Measurements from ENCODE around the gene PIAS2.
"Not testable (repeated sequence)": the region's sequence is repeated elsewhere in the genome, so short reads cannot be mapped to it uniquely, and the experiment has no call there.

Gene PIAS2

GRCh38 chr18:46831434-46831833 lies 85.9 kb downstream of the PIAS2 start:
- no peak for DNase-seq

- DNase-seq, result no peak
Measured at GRCh38 chr18:46830633-46831032, 86.7 kb downstream of the PIAS2 start.

- no peak for DNase-seq
Measured at GRCh38 chr18:46829947-46830346, 87.4 kb downstream of the PIAS2 start.

DNA sequence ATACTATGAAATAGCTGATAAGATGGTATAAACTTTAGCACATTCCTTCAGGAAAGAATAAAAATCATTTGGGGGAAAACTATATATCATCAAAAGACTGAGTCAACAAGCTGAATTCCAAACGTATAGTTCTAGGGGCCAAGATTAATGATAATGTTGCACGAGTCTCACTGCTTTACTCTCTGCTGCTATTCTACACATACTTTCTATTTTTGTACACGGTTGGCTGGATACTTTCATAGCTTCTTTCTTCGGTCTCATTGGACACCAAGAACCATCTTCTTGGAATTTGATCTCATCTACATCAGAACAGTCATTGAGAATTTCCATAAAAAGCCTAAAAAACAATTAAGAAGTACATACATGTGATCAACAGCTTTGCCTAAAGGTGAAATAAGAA lies 87.8 kb downstream of the PIAS2 start:
- DNase-seq, result no peak

DNA sequence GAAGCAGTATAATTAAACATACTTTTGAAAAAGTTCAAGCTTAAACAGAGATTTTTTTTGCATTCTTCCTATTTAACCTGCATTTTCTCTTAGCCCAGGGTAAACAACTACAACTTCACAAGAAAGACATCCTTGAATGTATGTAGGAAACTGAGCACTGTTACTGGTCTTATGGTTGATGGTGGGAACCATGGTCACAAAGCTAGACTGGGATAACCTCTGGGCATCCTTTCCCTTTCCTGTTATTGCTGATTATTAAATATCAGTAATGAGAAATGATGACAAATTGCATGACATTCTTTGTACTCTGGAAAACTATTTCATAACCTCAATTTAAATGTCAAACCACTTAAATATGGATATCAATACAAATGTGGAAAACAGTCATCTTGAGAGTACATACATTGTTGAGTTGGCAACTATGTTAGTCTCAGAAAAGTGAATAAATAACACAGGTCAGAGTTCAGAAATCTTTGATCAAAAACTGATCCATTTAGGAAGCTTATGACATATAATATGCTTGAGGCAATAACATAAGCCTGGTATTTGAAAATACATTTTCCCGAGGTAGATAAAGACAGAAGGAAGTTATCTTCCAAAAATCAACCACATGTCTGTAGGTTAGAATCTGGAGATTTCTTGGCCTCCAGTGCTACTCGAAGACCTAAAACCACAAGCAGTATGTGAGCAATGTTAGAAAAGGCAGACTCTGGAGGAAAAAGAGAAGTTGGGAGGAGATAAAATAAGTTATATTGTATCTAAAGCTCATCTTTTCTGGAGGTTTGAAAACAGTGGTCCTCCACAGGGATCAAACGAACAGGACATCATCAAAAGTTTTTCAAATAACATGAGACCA lies 95.2 kb downstream of the PIAS2 start:
- no peak for DNase-seq

DNA sequence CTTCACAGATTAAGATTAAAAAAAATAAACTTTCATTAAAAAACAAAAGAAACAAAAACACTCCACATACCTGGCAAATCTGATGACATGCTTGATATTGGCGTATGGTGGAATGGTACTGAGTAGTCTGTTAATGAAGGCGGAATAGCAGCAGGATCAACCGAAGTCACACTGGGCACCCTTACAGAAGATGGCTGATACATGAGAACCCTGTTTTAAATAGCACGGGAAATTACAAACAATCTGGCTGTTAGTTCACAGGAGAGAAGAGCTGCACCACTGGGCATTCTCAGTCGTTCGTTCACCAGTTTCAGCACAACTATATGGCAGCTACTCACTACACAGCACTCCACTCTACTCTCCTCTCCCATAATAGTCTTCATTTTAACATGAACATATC lies 96.4 kb downstream of the PIAS2 start:
- DNase-seq, result no peak

- no peak for DNase-seq
Measured at GRCh38 chr18:46815661-46816060, 101.6 kb downstream of the PIAS2 start.

DNA sequence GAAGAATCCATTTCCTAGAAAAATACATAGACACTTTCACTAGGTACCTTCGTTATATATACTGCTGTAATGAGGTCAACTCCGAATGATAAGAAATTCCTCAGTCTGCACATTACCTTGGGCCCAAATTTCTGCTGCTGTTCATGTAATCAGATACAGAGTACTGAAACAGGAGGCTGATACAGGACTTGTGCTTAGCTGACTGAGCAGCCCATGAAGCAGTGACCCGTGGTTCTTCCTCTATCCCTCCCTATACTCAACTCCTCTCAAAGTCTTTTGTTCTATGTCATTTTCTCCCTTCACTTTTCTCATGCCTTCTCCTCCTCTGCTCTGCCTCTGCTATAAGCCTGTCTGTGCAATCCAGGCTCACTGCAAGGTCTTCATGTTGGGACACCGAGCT lies 102.9 kb downstream of the PIAS2 start:
- no peak for DNase-seq

- no peak for DNase-seq
Measured at GRCh38 chr18:46812311-46812710, 105.0 kb downstream of the PIAS2 start.

GRCh38 chr18:46810481-46811000 lies 106.8 kb downstream of the PIAS2 start:
- DNase-seq, result no peak

GRCh38 chr18:46809145-46809544 lies 108.2 kb downstream of the PIAS2 start:
- no peak for DNase-seq

DNA sequence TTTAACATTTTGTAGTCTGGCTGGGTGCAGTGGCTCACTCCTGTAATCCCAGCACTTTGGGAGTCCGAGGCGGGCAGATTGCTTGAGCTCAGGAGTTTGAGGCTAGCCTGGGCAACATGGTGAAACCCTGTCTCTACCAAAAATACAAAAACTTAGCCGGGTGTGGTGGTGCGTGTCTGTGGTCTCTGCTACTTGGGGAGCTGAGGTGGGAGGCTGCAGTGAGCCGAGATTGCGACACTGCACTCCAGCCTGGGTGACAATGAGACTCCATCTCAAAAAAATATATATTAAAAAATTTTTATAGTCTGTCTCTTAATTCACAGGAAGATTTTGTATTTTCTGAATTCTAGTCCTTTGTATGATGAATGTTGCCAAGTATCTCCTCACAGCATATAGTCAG lies 121.4 kb downstream of the PIAS2 start:
- not testable (repeated sequence) for DNase-seq

DNA sequence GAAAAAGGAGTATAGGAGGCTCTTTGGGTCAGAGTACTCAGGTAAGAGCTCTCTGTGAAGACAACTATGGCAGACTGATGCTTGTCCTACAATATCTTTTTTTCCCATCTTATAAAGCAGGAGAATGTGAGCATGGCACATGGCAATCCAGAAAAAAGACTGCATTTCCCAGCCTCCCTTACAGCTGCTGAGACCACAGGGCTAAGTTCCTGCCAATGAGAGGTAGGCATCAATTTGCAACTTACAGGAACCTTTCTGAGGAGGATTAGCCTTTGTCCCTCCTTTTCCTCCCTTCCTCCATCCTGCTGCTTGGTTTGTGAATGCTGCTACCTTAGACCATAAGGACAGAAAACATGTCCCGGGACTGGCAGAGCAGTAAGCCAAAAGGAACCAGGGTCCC lies 122.7 kb downstream of the PIAS2 start:
- DNase-seq, result no peak

GRCh38 chr18:46793565-46793964 lies 123.7 kb downstream of the PIAS2 start:
- DNase-seq, result no peak

DNA sequence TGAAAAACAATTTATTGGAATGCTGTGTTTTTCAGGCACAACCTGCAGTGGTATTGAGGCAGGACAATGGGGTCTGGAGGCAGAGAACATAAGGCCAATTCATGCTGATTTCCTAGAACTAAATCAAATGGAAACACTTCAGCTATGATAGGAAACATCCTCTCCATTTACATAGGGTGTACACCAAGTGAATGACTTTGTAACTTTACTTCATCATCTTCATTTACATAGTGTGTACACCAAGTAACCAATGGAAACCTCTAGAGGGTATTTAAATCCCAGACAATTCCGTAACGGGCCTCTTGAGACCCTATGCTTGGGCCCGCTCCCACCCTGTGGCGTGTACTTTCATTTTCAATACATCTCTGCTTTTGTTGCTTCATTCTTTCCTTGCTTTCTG lies 128.2 kb downstream of the PIAS2 start:
- DNase-seq, result no peak

- DNase-seq, result no peak
Measured at GRCh38 chr18:46787674-46788073, 129.6 kb downstream of the PIAS2 start.

DNA sequence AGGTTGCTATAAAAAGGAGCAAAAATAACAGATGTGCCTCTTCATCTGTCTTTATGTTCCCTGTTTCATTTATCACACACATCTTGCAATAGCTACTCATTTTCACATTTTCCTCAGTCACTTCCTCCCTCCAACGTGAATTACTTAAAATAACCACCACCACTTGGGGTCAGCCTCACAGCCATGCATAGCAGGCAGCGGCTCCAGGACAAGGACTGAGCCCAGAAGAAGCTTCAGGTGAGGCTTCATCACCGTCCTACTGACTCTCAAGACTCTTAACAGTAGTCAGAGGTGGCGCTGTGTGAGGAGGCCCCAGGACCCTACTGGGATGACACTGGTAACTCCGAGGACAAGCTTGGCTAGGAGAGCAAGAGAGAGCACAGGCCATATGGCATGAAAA lies 144.9 kb downstream of the PIAS2 start:
- no peak for DNase-seq

DNA sequence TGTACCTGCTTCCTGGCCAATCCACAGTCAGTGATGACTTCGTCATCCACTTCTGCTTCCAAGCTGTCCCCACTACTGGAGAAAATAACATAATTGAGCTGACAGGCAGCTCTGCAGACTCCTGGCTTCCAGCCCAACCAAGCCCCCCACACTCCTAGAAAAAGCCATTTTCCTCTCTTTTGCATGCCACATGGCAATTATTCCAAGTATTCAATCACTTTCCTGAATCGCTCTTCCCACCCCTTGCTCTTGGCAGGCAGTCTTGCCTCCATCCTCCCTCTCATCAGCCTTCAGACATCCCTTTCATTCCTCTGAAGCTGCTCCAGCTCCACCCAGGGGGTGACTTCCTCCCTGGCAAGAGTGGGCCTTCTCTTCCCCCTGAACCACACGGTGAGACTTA lies 146.2 kb downstream of the PIAS2 start:
- DNase-seq, result no peak

DNA sequence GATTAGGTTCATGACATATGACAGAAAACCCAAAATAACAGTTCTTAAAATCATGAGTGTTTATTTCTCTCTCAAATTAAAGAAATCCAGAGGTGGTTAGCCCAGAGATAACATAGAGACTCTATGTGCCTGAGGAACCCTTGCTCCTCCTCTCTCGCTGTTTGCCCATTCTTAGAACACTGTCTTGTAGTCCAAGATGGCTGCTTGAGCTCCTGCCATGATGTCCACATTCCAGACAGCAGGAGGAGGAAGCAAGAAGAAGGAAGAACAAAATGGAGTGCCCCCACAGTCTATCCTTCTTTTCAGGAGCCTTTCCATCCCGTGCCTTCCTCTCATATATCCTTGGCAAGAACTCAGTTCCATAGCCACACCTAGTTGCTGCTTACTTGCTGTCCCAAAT lies 146.6 kb downstream of the PIAS2 start:
- no peak for DNase-seq

GRCh38 chr18:46768166-46768921 lies 149.0 kb downstream of the PIAS2 start:
- DNase-seq, result no peak

GRCh38 chr18:46767217-46767616 lies 150.1 kb downstream of the PIAS2 start:
- no peak for DNase-seq

GRCh38 chr18:46764586-46764985 lies 152.7 kb downstream of the PIAS2 start:
- DNase-seq, result no peak

DNA sequence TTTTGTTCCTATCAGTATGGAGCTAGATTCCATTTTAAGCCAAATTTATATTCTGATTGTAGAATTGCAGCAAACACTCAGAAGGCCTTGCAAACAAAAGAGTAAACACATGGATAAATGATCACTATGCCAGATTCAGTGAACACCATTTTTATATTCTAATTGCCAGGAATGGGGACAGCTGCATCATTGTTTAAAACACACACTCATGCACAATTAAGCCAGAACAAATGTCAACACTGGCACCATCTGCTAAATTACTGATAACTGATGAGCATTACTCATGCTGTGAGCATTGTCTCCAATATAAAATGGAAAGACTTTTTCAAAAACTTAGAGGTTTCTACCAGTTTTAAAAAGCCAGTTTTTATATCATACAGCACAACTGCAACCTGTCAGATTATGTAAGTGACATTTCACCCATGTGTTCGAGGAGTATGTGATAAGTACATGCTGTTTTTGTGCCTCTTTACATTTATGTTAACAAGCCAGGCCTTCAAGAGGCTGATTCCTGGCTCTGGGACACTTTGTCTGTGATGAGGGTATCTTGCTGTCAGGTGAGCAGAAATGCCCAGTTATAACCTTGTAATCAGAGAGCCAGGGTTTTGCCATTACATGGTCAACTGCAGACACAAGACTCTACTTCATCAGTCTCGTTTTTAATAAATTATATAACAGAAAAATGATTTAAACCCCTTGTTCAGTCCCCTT lies 156.1 kb downstream of the PIAS2 start:
- peak; percentile 63 for DNase-seq
